Endothelial cell (in vitro differentiated cells): ENCODE measurements around the gene TRPC1. TPM values are rescaled to one million over a fixed set of nuclear protein-coding genes. Genes with fewer than 3 reads are reported as not detected.
A peak's percentile ranks its signal among the peaks of the same experiment; 100 is the strongest.

Source experiments
- DNase-seq: peaks from one replicate; pipeline ENCODE4 v3.0.0; 2021; ENCODE audit warnings: low spot score
- H3K27ac Mint-ChIP-seq: one replicate; pipeline ENCODE4 v1.8.0; 2021; ENCODE audit warnings: mixed read lengths, inconsistent platforms; ENCODE audit not compliant: unreplicated experiment
- H3K27me3 Mint-ChIP-seq: one replicate; pipeline ENCODE4 v1.8.0; 2021; ENCODE audit warnings: mild to moderate bottlenecking, moderate library complexity, mixed read lengths, inconsistent platforms; ENCODE audit not compliant: unreplicated experiment
- H3K36me3 Mint-ChIP-seq: one replicate; pipeline ENCODE4 v1.8.0; 2021; ENCODE audit warnings: mild to moderate bottlenecking, low read depth, mixed read lengths, inconsistent platforms; ENCODE audit not compliant: unreplicated experiment
- H3K4me1 Mint-ChIP-seq: one replicate; pipeline ENCODE4 v1.8.0; 2021; ENCODE audit warnings: mild to moderate bottlenecking, mixed read lengths, inconsistent platforms; ENCODE audit not compliant: unreplicated experiment
- H3K4me3 Mint-ChIP-seq: one replicate; pipeline ENCODE4 v1.8.0; 2021; ENCODE audit warnings: mild to moderate bottlenecking, mixed read lengths, inconsistent platforms; ENCODE audit not compliant: unreplicated experiment
- H3K9me3 Mint-ChIP-seq: one replicate; pipeline ENCODE4 v1.8.0; 2021; ENCODE audit warnings: mixed read lengths, inconsistent platforms; ENCODE audit not compliant: unreplicated experiment
- CTCF ChIP-seq: fragments of 200-600 bp; sonication (generic); IDR thresholded peaks from one replicate; pipeline ENCODE4 v1.5.0; 2021; ENCODE audit warnings: antibody characterized with exemption; ENCODE audit not compliant: unreplicated experiment
- total RNA-seq: library from RNA; stranded (reverse); fragmentation: NEBNext Ultra II Directional; extraction: Animal tissue kit (Norgen Biotek cat#: 25700); gene quantifications from one replicate; pipeline ENCODE4 v1.2.1, GENCODE V29; 2021; ENCODE audit not compliant: unreplicated experiment

Gene TRPC1
- total RNA-seq, 1 donor from 2014 or later = 19.0 TPM

GRCh38 chr3:142819179-142819578 is 95.3 kb downstream of the TRPC1 start:
- no peak for DNase-seq
- Mint-ChIP-seq H3K4me1 (no peaks in the 10 kb centered on the region), H3K36me3 (no peaks in the 10 kb centered on the region), H3K4me3 (no peak overlapping the region), H3K27ac (no peak overlapping the region), H3K27me3 (no peaks in the 10 kb centered on the region), H3K9me3 (no peaks in the 10 kb centered on the region)
- no peak for TF ChIP-seq CTCF

- TF ChIP-seq CTCF = peak; percentile 81
- Mint-ChIP-seq H3K27ac (no peak overlapping the region), H3K27me3 (peaks cover 5% of the 10 kb centered on the region), H3K9me3 (no peaks in the 10 kb centered on the region), H3K4me1 (no peaks in the 10 kb centered on the region), H3K36me3 (no peaks in the 10 kb centered on the region), H3K4me3 (no peak overlapping the region)
- DNase-seq = peak; percentile 86
Observed at GRCh38 chr3:142828703-142829305, 105.0 kb downstream of the TRPC1 start.

- Mint-ChIP-seq H3K27me3 (peaks cover 2% of the 10 kb centered on the region), H3K9me3 (no peaks in the 10 kb centered on the region), H3K4me1 (no peaks in the 10 kb centered on the region), H3K4me3 (no peak overlapping the region), H3K36me3 (no peaks in the 10 kb centered on the region), H3K27ac (no peak overlapping the region)
- TF ChIP-seq CTCF = no peak
- DNase-seq = no peak
Observed at GRCh38 chr3:142837526-142837925, 113.7 kb downstream of the TRPC1 start.

GRCh38 chr3:142839831-142840230 is 116.0 kb downstream of the TRPC1 start:
- H3K4me1 Mint-ChIP-seq = no peaks in the 10 kb centered on the region
- no peak for DNase-seq
- no peak overlapping the region for H3K27ac Mint-ChIP-seq
- H3K4me3 Mint-ChIP-seq = no peak overlapping the region
- no peak for TF ChIP-seq CTCF
- H3K27me3 Mint-ChIP-seq = no peaks in the 10 kb centered on the region
- no peaks in the 10 kb centered on the region for H3K36me3 Mint-ChIP-seq
- H3K9me3 Mint-ChIP-seq = no peaks in the 10 kb centered on the region

GRCh38 chr3:142844339-142844977 is 120.6 kb downstream of the TRPC1 start:
- Mint-ChIP-seq H3K4me3 (no peak overlapping the region), H3K27ac (no peak overlapping the region), H3K4me1 (no peaks in the 10 kb centered on the region), H3K9me3 (no peaks in the 10 kb centered on the region), H3K36me3 (no peaks in the 10 kb centered on the region), H3K27me3 (no peaks in the 10 kb centered on the region)
- no peak for DNase-seq
- TF ChIP-seq CTCF = peak; percentile 58
